DOHH2 (cell line): ENCODE results near the gene METTL5.

Experiments used
- EZH2phosphoT487 ChIP-seq: fragments of 200-600 bp; sonication (generic); IDR thresholded peaks from 2 replicates; pipeline ENCODE4 v1.6.1; 2017; ENCODE audit warnings: borderline replicate concordance, mild to moderate bottlenecking, antibody characterized with exemption, low read length, moderate library complexity, mixed read lengths
- TF ChIP-seq, protein P1 (sequence below): fragments of 200-600 bp; sonication (generic); IDR thresholded peaks from one replicate; pipeline ENCODE4 v1.5.1; 2014; ENCODE audit warnings: antibody characterized with exemption, mild to moderate bottlenecking, low read depth, low read length; ENCODE audit not compliant: poor library complexity, severe bottlenecking

- TF ChIP-seq, protein P1, sequence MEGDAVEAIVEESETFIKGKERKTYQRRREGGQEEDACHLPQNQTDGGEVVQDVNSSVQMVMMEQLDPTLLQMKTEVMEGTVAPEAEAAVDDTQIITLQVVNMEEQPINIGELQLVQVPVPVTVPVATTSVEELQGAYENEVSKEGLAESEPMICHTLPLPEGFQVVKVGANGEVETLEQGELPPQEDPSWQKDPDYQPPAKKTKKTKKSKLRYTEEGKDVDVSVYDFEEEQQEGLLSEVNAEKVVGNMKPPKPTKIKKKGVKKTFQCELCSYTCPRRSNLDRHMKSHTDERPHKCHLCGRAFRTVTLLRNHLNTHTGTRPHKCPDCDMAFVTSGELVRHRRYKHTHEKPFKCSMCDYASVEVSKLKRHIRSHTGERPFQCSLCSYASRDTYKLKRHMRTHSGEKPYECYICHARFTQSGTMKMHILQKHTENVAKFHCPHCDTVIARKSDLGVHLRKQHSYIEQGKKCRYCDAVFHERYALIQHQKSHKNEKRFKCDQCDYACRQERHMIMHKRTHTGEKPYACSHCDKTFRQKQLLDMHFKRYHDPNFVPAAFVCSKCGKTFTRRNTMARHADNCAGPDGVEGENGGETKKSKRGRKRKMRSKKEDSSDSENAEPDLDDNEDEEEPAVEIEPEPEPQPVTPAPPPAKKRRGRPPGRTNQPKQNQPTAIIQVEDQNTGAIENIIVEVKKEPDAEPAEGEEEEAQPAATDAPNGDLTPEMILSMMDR, result no peak
- TF ChIP-seq EZH2phosphoT487, result no peak
Observed at GRCh38 chr2:169798718-169799592, 25.8 kb downstream of the METTL5 start, which contains the start of gene SSB.
